HEK293T (cell line): Measurements from ENCODE around the gene LGMN.

ENCODE experiments used
- ARNT ChIP-seq: fragments of 450-650 bp; IDR thresholded peaks from 2 replicates; pipeline ENCODE4 v1.6.1; 2017; ENCODE audit warnings: mild to moderate bottlenecking
- BHLHE40 ChIP-seq: fragments of 450-650 bp; IDR thresholded peaks from 2 replicates; pipeline ENCODE4 v1.6.1; 2016; ENCODE audit warnings: mild to moderate bottlenecking, moderate library complexity, borderline replicate concordance
- ELF4 ChIP-seq: fragments of 450-650 bp; IDR thresholded peaks from 2 replicates; pipeline ENCODE4 v1.6.1; 2017; ENCODE audit warnings: antibody characterized with exemption
- FOXA1 ChIP-seq: fragments of 450-650 bp; IDR thresholded peaks from 2 replicates; pipeline ENCODE4 v1.6.1; 2016; ENCODE audit warnings: mild to moderate bottlenecking
- HDGF ChIP-seq: fragments of 450-650 bp; IDR thresholded peaks from 2 replicates; pipeline ENCODE4 v1.6.1; 2017; ENCODE audit warnings: antibody characterized with exemption, borderline replicate concordance
- SP1 ChIP-seq: fragments of 450-650 bp; IDR thresholded peaks from 2 replicates; pipeline ENCODE4 v1.6.1; 2017
- SUZ12 ChIP-seq: fragments of 450-650 bp; IDR thresholded peaks from 2 replicates; pipeline ENCODE4 v1.6.1; 2016; ENCODE audit warnings: mild to moderate bottlenecking

DNA sequence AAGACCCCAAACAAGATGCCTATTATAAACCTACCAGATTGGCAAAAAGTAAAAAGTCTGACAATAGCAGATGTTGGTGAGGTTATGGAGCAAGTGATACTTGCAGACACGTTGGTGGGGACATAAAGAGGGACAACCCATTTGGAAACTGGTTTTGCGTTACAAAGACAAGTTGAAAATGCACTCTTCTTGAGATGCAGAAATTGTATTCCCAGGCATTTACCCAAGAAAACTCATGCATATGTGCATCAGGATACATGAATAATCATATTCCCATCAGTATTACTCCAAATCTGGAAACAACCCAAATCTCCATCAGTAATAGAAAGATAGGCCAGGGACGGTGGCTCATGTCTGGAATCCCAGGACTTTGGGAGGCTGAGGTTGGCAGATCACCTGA is 32.9 kb upstream of the LGMN start:
- no peak for TF ChIP-seq ELF4
- TF ChIP-seq SP1: no peak
- TF ChIP-seq BHLHE40: no peak
- no peak for TF ChIP-seq FOXA1
- no peak for TF ChIP-seq SUZ12
- no peak for TF ChIP-seq ARNT
- no peak for TF ChIP-seq HDGF
